GM18858 (cell line): ENCODE measurements around the gene SLC46A3.
"Not testable (repeated sequence)": the region's sequence is repeated elsewhere in the genome, so short reads cannot be mapped to it uniquely, and the experiment has no call there.

Experiments
- ATAC-seq: cut with Tn5 transposase; IDR thresholded peaks from one replicate; pipeline ENCODE4 v1.9.1; 2021; ENCODE audit not compliant: unreplicated experiment

SLC46A3 gene

DNA sequence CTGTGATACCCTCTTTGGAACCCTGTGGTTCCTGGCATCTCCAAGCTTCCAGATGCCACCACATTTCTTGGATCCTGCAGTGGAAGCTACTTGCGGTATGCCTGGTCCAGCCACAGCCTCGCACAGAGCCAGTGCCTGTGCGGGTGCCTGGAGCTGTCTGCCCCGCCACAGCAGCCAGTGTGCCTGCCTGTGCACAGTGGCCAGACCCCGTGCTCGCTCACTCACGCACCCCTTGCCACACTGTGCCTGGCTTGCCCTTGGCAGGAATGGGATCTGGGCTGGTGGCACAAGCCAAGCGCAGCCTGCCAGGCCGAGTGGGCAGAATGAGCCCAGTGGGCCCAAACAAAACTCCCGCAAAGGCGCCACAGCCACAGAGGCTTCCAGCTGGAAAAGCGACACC is 33.7 kb downstream of the SLC46A3 start:
- no peak for ATAC-seq

DNA sequence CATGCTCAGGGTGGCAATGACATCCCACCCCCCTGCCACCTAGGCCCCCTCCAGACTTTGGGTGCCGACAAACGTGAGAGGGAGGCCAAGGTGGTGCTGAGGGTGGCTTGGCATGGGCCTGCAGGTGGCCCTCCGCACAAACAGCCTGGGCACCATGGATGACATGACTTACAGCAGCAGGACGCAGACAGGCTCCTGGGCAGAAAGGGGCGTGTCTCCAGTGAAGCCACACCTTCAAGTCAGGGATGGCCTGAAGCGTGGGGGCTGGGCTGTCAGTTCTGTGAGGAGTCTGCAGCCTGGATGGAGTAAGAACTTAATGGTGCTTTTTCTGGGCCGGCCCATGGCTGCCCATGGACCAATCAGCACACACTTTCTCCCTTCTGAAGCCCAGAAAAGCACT is 34.5 kb downstream of the SLC46A3 start:
- ATAC-seq: no peak

DNA sequence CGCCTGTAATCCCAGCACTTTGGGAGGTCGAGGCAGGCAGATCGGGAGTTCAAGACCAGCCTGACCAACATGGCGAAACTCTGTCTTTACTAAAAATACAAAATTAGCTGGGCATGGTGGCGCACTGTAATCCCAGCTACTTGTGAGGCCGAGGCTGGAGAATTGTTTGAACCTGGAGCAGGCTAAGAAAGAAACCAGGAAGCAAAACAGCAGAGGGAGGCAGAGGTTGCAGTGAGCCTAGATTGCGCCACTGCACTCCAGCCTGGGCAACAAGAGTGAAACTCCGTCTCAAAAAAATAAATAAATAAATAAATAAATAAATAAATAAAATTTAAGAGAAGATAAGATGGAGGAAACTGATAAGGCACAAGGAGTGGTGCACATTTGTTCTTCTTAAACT is 35.6 kb downstream of the SLC46A3 start:
- ATAC-seq: not testable (repeated sequence)

DNA sequence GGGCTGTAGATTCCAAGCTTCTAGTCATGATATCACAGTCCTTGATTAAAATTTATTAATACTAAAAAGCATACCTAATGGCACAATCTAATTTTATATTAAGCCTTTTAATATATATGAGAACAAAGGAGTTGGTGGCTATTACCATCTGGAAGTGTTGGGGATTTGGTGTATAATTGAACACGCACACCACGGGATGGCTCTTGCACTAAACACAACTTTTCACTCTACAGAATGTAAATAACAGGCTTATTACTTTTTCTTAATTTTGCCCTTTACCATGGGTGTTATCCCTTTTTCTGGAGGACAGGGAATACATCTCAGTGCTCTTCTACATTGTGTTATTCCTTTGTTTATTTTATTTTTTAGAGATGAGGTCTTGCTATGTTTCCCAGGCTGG is 38.2 kb downstream of the SLC46A3 start:
- ATAC-seq: no peak

DNA sequence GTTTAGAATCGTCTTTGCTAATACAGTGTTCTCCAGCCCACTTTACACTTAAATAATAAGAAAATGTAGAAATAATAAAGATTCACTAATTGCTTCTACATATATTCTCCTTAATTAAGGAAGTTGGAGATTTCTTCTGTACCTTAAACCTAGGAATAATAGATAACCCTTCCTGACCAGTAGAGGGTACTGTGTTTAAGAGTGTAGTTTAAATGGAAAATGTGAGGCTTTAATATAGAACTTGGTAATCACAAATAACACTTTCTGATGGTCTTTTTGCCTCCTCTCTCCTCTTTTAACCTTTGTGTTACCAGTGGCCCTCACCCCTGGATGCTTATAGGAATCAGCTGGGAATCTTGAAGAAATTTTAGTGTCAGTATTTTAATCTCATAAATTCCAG is 39.1 kb downstream of the SLC46A3 start:
- ATAC-seq: no peak

DNA sequence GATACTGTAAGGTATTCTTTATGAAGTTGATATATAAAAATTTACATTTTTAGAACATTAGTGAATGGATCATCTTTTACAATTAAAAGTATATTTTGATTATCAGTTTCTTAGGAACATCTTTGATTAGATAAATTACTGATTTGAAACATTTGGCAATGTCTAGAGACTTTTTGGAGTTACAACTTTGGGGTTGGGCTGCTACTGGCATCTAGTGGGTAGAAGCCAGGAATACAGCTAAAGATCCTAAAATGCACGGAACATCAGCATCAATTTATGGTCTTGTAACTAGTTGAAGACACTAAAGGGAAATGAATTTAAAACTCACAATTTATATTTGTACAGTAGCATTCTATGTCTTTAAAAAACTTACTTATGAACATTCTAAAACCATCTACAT is 40.0 kb downstream of the SLC46A3 start:
- no peak for ATAC-seq

DNA sequence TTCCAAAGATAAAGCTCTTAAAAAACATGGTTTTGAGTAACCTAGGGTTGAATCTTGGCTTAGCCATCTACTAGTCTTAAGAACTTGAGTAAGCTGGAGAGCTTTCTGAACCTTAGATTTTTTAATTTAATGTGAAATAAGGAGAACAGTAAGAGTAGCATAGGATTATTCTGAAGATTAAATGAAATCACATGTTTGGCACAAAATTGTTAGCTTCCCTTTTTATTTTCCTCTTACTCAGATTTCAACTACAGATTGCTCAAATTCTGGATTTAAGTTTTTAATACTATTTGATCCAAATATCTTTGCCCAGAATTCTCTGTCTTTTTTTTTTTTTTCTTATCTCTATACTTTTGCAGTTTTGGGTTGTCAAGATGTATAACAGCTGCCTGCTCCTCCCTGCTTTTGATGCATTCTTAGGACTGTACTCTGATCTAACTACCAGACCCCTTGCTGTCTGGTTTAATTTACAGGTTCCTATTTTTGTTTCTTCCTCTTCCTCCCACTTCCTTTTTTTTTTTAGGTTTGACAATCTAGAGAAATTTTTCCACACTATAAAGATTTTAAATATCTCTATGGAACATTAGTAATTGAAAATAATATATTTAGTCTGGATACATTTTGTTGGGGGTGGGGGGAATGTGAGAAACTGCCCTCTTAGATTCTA is 47.5 kb downstream of the SLC46A3 start:
- no peak for ATAC-seq

DNA sequence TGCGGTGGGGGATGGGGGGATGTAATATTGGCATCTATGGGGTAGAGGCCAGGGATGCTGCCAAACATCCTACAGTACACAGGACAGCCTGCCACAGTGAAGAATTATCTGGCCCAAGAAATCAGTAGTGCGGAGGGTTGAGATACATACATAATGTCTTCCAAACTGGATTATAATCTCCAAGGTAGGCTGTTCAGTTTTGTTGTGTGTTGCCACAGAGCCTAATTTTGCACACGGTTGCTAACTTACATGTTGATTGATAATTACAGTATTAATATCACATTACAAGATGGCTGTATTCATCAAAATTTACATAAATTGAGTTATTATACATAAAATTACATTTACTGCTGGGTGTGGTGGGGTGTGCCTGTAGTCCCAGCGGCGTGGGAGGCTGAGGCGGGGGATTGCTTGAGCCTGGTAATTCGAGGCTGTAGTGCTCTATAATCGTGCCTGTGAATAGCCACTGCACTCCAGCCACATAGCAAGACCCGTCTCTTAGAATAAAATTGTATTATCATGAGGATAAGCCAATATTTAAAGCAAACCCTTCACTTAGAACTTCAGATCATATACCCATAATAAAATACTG is 51.8 kb downstream of the SLC46A3 start:
- no peak for ATAC-seq

DNA sequence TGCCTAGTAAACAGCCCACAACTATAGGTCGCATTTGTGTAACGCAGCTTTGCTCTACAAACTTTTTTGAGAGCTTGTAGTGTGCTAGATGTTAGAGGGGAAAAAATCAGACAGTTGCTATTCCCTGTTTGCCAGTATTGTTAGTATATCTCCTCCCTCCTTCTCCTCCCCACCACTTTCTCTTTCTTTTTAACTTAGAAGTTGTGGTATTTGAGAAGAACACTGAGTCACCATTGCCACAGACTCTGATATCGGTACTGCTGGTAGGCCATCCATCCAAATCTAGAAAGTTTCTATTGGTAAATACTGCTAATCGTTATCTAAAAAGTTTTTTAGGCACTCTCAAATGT is 59.2 kb downstream of the SLC46A3 start:
- peak; percentile 21 for ATAC-seq

DNA sequence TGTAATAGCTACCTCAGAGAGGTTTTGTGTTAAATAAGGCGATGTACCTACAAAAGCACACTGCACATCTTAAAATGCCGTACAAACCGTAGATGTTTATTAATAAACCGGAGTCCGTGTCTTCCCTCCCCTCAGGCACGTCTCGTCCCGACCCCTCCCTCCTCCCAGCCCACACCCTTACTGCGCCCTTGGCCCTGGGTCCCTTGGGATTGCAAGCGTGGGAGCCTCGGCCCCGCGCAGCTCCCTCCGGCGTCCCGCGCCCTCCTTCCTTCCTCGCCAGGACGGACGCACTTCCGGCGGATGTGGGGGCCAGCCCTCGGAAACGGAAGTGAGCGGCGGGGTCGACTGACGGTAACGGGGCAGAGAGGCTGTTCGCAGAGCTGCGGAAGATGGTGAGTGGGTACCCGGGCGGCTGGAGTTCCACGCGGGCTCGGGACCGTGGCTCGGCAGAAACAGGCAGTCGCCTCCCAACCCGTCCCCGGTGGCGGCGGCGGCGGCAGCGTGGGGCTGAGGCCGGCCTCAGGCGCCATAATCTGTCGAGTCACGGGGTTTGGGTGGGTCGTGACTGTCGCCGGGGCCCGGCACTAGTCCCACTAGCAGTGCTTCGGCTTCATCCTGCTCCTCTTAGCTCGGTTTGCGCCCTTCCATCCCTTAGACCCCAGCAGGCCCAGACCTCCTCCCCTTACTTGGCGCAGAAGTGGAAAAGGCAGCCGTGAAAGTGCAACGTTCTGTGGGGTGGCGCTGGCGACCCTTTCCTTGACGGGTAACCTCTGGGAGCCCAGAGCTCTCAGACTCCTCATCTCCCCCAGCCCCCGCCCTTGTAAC is 59.8 kb downstream of the SLC46A3 start, which contains the start of gene POMP:
TSS of gene POMP (plus strand) at position 335 of the 825 bp plus-strand sequence. CDS start at position 390, 55 bp downstream.
- peak; percentile 76 for ATAC-seq

DNA sequence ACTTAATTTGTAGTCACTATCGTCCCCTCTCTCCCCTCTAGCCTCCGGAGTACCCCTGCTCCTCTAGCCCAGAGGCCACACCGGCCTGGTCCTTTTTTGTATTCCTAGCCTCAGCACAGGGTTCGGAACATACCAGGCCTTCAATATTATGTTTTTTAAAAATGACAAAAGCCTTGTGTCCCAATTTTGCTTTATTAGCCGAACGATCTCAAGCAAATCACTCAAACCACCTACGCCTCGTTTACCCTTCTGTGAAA is 60.3 kb downstream of the SLC46A3 start:
- ATAC-seq: peak; percentile 10

DNA sequence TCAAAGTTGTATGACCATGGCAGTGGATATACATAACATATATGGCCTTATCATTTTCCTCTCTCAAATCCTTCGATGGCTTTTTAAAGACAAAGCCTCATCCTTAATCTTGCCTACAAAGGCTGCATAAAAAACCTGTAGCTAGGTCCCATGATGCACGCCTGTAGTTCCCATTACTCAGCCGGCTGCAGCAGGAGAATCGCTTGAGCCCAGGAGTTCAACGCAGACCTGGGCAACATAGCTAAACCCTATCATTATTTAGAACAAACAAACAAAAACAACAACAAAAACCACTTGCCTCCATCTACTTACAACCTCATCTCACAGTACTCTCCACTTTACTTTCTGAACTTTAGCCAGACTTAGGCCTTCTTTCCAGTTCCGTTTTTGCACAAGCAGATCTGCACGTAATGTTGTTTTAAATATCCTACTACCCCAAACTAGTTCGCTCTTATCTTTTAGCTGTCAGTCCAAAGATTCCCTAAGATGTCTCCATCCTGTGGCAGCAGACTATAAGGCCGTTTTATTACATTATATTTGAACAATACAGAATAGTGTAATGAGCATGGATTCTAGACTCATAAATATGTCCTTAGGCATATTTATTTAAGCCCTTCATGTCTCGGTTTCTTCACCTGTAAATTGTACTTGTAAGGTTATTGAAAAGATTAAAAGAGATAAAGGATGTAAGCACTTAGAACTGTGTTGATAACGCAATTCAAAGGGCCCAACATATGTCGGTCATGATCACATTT is 60.8 kb downstream of the SLC46A3 start:
- ATAC-seq: peak; percentile 30

DNA sequence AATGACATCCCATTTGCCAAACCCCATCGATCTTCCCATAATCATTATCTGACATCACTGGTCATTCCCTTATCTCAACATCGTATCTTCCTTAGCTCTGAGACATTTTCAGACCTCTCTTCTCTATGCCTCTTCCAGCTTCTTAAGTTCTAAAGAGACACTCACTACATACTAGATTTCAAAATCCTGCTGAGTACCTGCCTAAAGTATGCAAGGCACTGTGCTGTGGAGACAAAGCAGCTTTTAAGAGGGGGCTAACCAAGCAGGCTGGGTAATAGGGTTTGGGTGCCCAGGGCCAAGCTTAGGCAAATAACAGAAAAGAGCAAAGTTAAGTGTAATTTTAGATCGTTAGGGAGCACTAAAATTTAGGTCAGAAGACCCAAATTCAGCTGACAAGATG is 63.2 kb downstream of the SLC46A3 start:
- no peak for ATAC-seq

DNA sequence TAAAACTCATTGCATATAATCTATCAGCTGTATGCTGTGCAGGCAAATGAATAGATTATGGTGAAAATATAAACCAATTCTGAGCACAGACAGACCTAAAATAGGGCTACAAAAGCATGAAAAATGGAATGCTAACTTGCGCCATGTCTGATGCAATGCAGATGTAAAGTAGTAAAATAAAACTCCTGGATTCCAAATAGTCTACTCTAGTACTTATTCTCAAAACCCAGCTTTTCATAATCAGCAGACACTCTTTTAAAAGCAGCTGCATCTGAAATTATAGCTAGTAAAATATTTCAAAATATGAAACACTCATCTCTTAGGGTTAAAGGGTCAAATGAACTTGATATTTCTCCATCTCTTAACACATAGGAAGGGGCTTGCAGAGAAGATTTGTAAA is 64.5 kb downstream of the SLC46A3 start:
- no peak for ATAC-seq

DNA sequence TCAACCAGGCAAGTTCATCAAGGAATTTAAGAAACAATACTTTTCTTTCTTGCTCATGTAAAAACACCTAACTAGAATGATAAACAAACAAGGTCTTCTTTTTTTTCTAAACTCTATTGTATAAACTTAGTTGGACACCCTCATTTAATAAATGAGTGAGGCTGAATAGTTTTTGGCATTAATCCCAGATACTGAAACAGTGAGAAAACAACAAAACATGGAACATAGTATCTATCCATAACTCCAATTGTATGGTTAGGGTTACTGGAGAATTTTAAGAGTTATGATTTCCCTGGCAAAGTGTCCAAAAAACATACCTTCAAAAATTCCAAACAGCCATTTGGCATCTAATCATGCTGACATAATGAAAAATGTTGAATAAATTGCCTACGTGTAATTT is 65.7 kb downstream of the SLC46A3 start:
- ATAC-seq: no peak

DNA sequence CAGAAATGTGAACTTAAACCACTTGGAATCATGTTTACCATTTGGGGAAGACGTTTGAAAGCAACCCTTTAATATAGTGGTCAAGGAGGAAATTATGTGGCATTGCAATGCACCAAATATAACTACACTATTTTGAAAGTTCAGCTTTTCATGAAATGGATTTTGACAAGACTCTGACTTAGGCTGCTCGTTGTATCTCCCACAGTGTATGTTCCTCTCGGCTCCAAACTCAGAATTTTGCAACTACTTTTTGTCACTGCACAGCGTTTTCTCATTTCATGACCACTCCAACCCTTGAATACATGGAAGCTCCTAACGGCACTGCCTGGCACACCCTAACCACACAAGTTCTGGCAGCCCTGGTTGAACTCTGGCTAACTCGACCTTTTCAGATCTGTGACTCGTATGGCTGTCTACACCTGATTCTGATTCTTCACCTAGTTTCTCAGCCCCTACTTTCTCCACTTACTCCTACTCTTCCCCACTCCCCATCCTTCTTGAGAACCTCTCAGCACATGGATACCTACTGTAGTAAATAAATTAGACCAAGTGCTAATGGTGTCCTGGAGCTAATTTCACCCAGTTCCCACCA is 66.9 kb downstream of the SLC46A3 start:
- ATAC-seq: no peak

DNA sequence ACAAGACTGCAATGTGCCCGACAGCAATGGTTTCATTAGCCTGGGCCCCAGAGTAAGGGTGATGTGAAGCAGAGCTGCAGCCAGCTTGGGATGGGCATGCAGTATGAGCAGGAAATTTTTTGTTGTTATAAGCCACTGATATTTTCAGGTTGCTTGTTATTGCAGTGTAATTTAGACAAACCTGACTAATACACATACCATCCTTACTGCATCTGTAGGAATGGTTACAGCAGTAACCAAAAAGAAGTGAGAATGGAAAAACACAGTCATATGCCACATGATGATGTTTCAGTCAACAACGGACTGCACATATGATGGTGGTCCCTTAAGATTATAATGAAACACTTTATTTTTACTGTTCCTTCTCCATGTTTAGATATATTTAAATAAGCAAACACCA is 68.5 kb downstream of the SLC46A3 start:
- ATAC-seq: no peak
